IPS-11a (cell line): ENCODE data around the gene PDE4D.
A peak's percentile ranks its signal among the peaks of the same experiment; 100 is the strongest.
"Not testable (repeated sequence)": the region's sequence is repeated elsewhere in the genome, so short reads cannot be mapped to it uniquely, and the experiment has no call there.

Experiments
- H3K4me3 ChIP-seq: one replicate; pipeline ENCODE4 v1.5.1; 2013; ENCODE audit warnings: low read depth, low read length, control low read depth

PDE4D gene

GRCh38 chr5:59066367-59067163 lies 827.0 kb downstream of the PDE4D start:
- H3K4me3 ChIP-seq, result no peak overlapping the region

GRCh38 chr5:59065554-59065953 lies 828.0 kb downstream of the PDE4D start:
- no peak overlapping the region for H3K4me3 ChIP-seq

- H3K4me3 ChIP-seq, result no peak overlapping the region
Measured at GRCh38 chr5:59064293-59064692, 829.2 kb downstream of the PDE4D start.

- H3K4me3 ChIP-seq, result no peak overlapping the region
Measured at GRCh38 chr5:59062986-59063683, 830.4 kb downstream of the PDE4D start.

GRCh38 chr5:59061377-59061776 lies 832.1 kb downstream of the PDE4D start:
- no peak overlapping the region for H3K4me3 ChIP-seq

- H3K4me3 ChIP-seq, result no peak overlapping the region
Measured at GRCh38 chr5:59058969-59059687, 834.4 kb downstream of the PDE4D start.

- no peak overlapping the region for H3K4me3 ChIP-seq
Measured at GRCh38 chr5:59058237-59058636, 835.3 kb downstream of the PDE4D start.

- H3K4me3 ChIP-seq, result not testable (repeated sequence)
Measured at GRCh38 chr5:59056599-59056998, 836.9 kb downstream of the PDE4D start.

- no peak overlapping the region for H3K4me3 ChIP-seq
Measured at GRCh38 chr5:59055745-59056448, 837.6 kb downstream of the PDE4D start.

GRCh38 chr5:59054963-59055528 lies 838.5 kb downstream of the PDE4D start:
- H3K4me3 ChIP-seq, result no peak overlapping the region

- no peak overlapping the region for H3K4me3 ChIP-seq
Measured at GRCh38 chr5:59051951-59052350, 841.6 kb downstream of the PDE4D start.

- H3K4me3 ChIP-seq, result no peak overlapping the region
Measured at GRCh38 chr5:59049095-59049494, 844.4 kb downstream of the PDE4D start.

- no peak overlapping the region for H3K4me3 ChIP-seq
Measured at GRCh38 chr5:59042201-59043055, 851.1 kb downstream of the PDE4D start.

- H3K4me3 ChIP-seq, result no peak overlapping the region
Measured at GRCh38 chr5:59041355-59041754, 852.2 kb downstream of the PDE4D start.

- no peak overlapping the region for H3K4me3 ChIP-seq
Measured at GRCh38 chr5:59040804-59041201, 852.7 kb downstream of the PDE4D start.

GRCh38 chr5:59040024-59040803 lies 853.3 kb downstream of the PDE4D start:
- H3K4me3 ChIP-seq, result peak overlapping the region; percentile 66

GRCh38 chr5:59039296-59040023 lies 854.1 kb downstream of the PDE4D start:
- H3K4me3 ChIP-seq, result peak overlapping the region; percentile 66

GRCh38 chr5:59038798-59039295 lies 854.7 kb downstream of the PDE4D start:
- H3K4me3 ChIP-seq, result peak overlapping the region; percentile 66
